GM12878 (cell line): ENCODE data around the gene IGSF22. TPM values are rescaled to one million over a fixed set of nuclear protein-coding genes. Genes with fewer than 3 reads are reported as not detected.

Source experiments
- CBFB ChIP-seq: IDR thresholded peaks from 2 replicates; pipeline ENCODE4 v1.6.1; 2016; ENCODE audit warnings: antibody characterized with exemption, low read depth
- E2F4 ChIP-seq: IDR thresholded peaks from 2 replicates; pipeline ENCODE4 v1.6.1; 2012; ENCODE audit warnings: low read depth, low read length, improper control_type of control experiment
- EP300 ChIP-seq, 2 experiments: fragments of 150-350 bp in 1 of 2; IDR thresholded peaks; 2 replicates each; pipeline ENCODE4 v1.6.1; 2011 to 2012; ENCODE audit warnings: low read depth in 2 of 2, low read length in 2 of 2, borderline replicate concordance in 1 of 2, improper control_type of control experiment in 1 of 2, inconsistent platforms in 1 of 2; ENCODE audit not compliant: control insufficient read depth in 1 of 2
- EZH2 ChIP-seq: IDR thresholded peaks from 2 replicates; pipeline ENCODE4 v1.6.1; 2012; ENCODE audit warnings: low read depth, mild to moderate bottlenecking, control low read depth, inconsistent platforms, low read length, borderline replicate concordance; ENCODE audit not compliant: control insufficient read depth
- FOXK2 ChIP-seq: fragments of 450-650 bp; IDR thresholded peaks from 2 replicates; pipeline ENCODE4 v1.6.1; 2017; ENCODE audit warnings: mild to moderate bottlenecking, moderate library complexity
- GABPA ChIP-seq: IDR thresholded peaks from 2 replicates; pipeline ENCODE4 v1.6.1; 2014; ENCODE audit warnings: antibody characterized with exemption, low read depth, mild to moderate bottlenecking, inconsistent platforms
- HDGF ChIP-seq: fragments of 450-650 bp; IDR thresholded peaks from 2 replicates; pipeline ENCODE4 v1.6.1; 2016; ENCODE audit warnings: antibody characterized with exemption
- MEF2B ChIP-seq: fragments of 450-650 bp; IDR thresholded peaks from 2 replicates; pipeline ENCODE4 v1.6.1; 2018; ENCODE audit warnings: mild to moderate bottlenecking, moderate library complexity; ENCODE audit not compliant: partially characterized antibody, poor library complexity, severe bottlenecking
- POLR2AphosphoS2 ChIP-seq: IDR thresholded peaks from 2 replicates; pipeline ENCODE4 v1.6.1; 2011; ENCODE audit warnings: low read depth, mild to moderate bottlenecking, low read length, improper control_type of control experiment, moderate library complexity
- POLR2AphosphoS5 ChIP-seq: IDR thresholded peaks from 2 replicates; pipeline ENCODE4 v1.6.1; 2011; ENCODE audit warnings: mild to moderate bottlenecking, low read length, inconsistent platforms
- SIX5 ChIP-seq: IDR thresholded peaks from 2 replicates; pipeline ENCODE4 v1.6.1; 2011; ENCODE audit warnings: mild to moderate bottlenecking, low read depth, low read length, moderate library complexity; ENCODE audit not compliant: severe bottlenecking
- YY1 ChIP-seq: IDR thresholded peaks from 2 replicates; pipeline ENCODE4 v1.6.1; 2011; ENCODE audit warnings: low read depth, mild to moderate bottlenecking, low read length
- ZBTB40 ChIP-seq: fragments of 450-650 bp; IDR thresholded peaks from 2 replicates; pipeline ENCODE4 v1.6.1; 2016; ENCODE audit warnings: mild to moderate bottlenecking, moderate library complexity, borderline replicate concordance
- polyA plus RNA-seq, 11 experiments: library from polyadenylated mRNA; depleted of rRNA in 4 of 11; unstranded in 6 of 11; stranded (reverse) in 5 of 11; fragments of >200 nt; fragmentation: Nextera tagmentation in 4 of 11; fragmentation: Illumina TruSeq in 1 of 11; extraction: Ambion mirVana in 4 of 11; extraction: Trizol in 1 of 11; gene quantifications; 1 replicate in 1 of 11; 2 replicates in 10 of 11; pipeline versions ENCODE4 v1.2.1 to v1.2.3, GENCODE V29; 2011 to 2016; ENCODE audit warnings: inconsistent platforms in 2 of 11, missing spikeins in 2 of 11, low read depth in 1 of 11
- total RNA-seq, 4 experiments: library from RNA; depleted of rRNA in 3 of 4; stranded (reverse); fragments of >200 nt in 3 of 4; fragmentation: Illumina TruSeq in 1 of 4; extraction: Trizol in 1 of 4; gene quantifications; 2 replicates each; pipeline versions ENCODE4 v1.2.1 to v1.2.3, GENCODE V29; 2013 to 2021
- TF ChIP-seq, protein P1 (sequence below): IDR thresholded peaks from 2 replicates; pipeline ENCODE4 v1.6.1; 2012; ENCODE audit warnings: improper control_type of control experiment, low read depth, low read length; ENCODE audit not compliant: insufficient replicate concordance
- TF ChIP-seq, protein P2 (sequence below): IDR thresholded peaks from 2 replicates; pipeline ENCODE4 v1.6.1; 2012; ENCODE audit warnings: low read length, inconsistent platforms

The IGSF22 gene
- total and polyA plus RNA-seq, 10 of the 15 experiments (the other 5 are each of a cell fraction or from before 2014, with no cell fraction given): 0.02 to 0.18 TPM; not detected in 8

- TF ChIP-seq, protein P1, sequence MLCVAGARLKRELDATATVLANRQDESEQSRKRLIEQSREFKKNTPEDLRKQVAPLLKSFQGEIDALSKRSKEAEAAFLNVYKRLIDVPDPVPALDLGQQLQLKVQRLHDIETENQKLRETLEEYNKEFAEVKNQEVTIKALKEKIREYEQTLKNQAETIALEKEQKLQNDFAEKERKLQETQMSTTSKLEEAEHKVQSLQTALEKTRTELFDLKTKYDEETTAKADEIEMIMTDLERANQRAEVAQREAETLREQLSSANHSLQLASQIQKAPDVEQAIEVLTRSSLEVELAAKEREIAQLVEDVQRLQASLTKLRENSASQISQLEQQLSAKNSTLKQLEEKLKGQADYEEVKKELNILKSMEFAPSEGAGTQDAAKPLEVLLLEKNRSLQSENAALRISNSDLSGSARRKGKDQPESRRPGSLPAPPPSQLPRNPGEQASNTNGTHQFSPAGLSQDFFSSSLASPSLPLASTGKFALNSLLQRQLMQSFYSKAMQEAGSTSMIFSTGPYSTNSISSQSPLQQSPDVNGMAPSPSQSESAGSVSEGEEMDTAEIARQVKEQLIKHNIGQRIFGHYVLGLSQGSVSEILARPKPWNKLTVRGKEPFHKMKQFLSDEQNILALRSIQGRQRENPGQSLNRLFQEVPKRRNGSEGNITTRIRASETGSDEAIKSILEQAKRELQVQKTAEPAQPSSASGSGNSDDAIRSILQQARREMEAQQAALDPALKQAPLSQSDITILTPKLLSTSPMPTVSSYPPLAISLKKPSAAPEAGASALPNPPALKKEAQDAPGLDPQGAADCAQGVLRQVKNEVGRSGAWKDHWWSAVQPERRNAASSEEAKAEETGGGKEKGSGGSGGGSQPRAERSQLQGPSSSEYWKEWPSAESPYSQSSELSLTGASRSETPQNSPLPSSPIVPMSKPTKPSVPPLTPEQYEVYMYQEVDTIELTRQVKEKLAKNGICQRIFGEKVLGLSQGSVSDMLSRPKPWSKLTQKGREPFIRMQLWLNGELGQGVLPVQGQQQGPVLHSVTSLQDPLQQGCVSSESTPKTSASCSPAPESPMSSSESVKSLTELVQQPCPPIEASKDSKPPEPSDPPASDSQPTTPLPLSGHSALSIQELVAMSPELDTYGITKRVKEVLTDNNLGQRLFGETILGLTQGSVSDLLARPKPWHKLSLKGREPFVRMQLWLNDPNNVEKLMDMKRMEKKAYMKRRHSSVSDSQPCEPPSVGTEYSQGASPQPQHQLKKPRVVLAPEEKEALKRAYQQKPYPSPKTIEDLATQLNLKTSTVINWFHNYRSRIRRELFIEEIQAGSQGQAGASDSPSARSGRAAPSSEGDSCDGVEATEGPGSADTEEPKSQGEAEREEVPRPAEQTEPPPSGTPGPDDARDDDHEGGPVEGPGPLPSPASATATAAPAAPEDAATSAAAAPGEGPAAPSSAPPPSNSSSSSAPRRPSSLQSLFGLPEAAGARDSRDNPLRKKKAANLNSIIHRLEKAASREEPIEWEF: no peak
- TF ChIP-seq ZBTB40 (no peak), CBFB (0 out of 2 replicates have a peak, but pooled peaks have one; percentile 18), E2F4 (no peak), YY1 (no peak), EZH2 (no peak), EP300 (IDR thresholded peaks at IDR 0.05; ENCODE audit: borderline replicate concordance in 1 of 2, control insufficient read depth in 1 of 2, low read depth in 2 of 2, low read length in 2 of 2) (peak; percentile 91 to 94), SIX5 (no peak), HDGF (peak; percentile 82; the same call in 1 of the 2 replicates), POLR2AphosphoS5 (no peak), GABPA (no peak), FOXK2 (no peak), POLR2AphosphoS2 (no peak), MEF2B (peak; percentile 78)
- TF ChIP-seq, protein P2, sequence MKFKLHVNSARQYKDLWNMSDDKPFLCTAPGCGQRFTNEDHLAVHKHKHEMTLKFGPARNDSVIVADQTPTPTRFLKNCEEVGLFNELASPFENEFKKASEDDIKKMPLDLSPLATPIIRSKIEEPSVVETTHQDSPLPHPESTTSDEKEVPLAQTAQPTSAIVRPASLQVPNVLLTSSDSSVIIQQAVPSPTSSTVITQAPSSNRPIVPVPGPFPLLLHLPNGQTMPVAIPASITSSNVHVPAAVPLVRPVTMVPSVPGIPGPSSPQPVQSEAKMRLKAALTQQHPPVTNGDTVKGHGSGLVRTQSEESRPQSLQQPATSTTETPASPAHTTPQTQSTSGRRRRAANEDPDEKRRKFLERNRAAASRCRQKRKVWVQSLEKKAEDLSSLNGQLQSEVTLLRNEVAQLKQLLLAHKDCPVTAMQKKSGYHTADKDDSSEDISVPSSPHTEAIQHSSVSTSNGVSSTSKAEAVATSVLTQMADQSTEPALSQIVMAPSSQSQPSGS: peak; percentile 31; the same call in 1 of the 2 replicates
Measured at GRCh38 chr11:18769802-18770456, 43.9 kb upstream of the IGSF22 start (continued).
